H1 (cell line): ENCODE data around the gene CACNG8. TPM values are rescaled to one million over a fixed set of nuclear protein-coding genes. Genes with fewer than 3 reads are reported as not detected.

ENCODE experiments used
- CTCF ChIA-PET: fragments of 300-600 bp; sonication (Branson Sonifier 250); formaldehyde crosslinking; loops from one replicate; lab custom pipeline; 2021; ENCODE audit not compliant: partially characterized antibody; lab: Charles Lee
- POLR2A ChIA-PET: fragments of 300-600 bp; sonication (Branson Sonifier 250); formaldehyde crosslinking; loops from one replicate; lab custom pipeline; 2021; ENCODE audit warnings: inconsistent platforms; ENCODE audit not compliant: partially characterized antibody; lab: Charles Lee
- DNase-seq, 2 experiments: peaks; one replicate each; pipeline versions ENCODE4 v3.0.0 to v3.0.0-alpha.2; 2010 to 2022; ENCODE audit warnings: low spot score in 2 of 2, low read depth in 1 of 2, mixed read lengths in 1 of 2
- FAIRE-seq: peaks from 2 replicates; lab custom pipeline; 2011; peaks lifted over from hg19 to GRCh38; lab: Jason Lieb, UNC
- H2AFZ ChIP-seq: 2 replicates; pipeline ENCODE4 v1.8.1; 2012; ENCODE audit warnings: low read length, inconsistent platforms
- H2AK5ac ChIP-seq: 2 replicates; pipeline ENCODE4 v1.6.1; 2013; ENCODE audit warnings: low read depth, low read length
- H2BK120ac ChIP-seq: replicated peaks from 2 replicates; pipeline ENCODE3; 2013; ENCODE audit warnings: low read depth, low read length, inconsistent platforms
- H2BK12ac ChIP-seq: 2 replicates; pipeline ENCODE4 v1.6.1; 2013; ENCODE audit warnings: low read depth, low read length
- H2BK15ac ChIP-seq: 2 replicates; pipeline ENCODE4 v1.6.1; 2013; ENCODE audit warnings: low read length
- H2BK20ac ChIP-seq: 2 replicates; pipeline ENCODE4 v1.6.1; 2013; ENCODE audit warnings: low read length
- H2BK5ac ChIP-seq: 2 replicates; pipeline ENCODE4 v1.6.1; 2013; ENCODE audit warnings: low read depth, low read length
- H3K14ac ChIP-seq: 2 replicates; pipeline ENCODE4 v1.6.1; 2013; ENCODE audit warnings: inconsistent platforms; ENCODE audit not compliant: insufficient read length
- H3K18ac ChIP-seq: 2 replicates; pipeline ENCODE4 v1.6.1; 2013; ENCODE audit warnings: low read length; ENCODE audit errors: extremely low read depth
- H3K23ac ChIP-seq: 2 replicates; pipeline ENCODE4 v1.6.1; 2013; ENCODE audit warnings: inconsistent platforms; ENCODE audit not compliant: insufficient read length
- H3K23me2 ChIP-seq: 2 replicates; pipeline ENCODE4 v1.6.1; 2013; ENCODE audit warnings: low read depth, low read length
- H3K27ac ChIP-seq: 2 replicates; pipeline ENCODE4 v1.6.1; 2011; ENCODE audit warnings: low read depth, low read length, inconsistent platforms
- H3K27me3 ChIP-seq, 4 experiments: replicated peaks in 1 of 4; 1 replicate in 1 of 4; 2 replicates in 3 of 4; pipeline versions ENCODE4 v1.6.1 to v1.8.1; 2011 to 2013; ENCODE audit warnings: low read length in 3 of 4, mild to moderate bottlenecking in 3 of 4, inconsistent platforms in 2 of 4, mixed read lengths in 2 of 4, moderate library complexity in 1 of 4; ENCODE audit not compliant: control insufficient read depth in 3 of 4, insufficient read depth in 3 of 4; ENCODE audit errors: extremely low read depth in 1 of 4
- H3K36me3 ChIP-seq, 4 experiments: 2 replicates each; pipeline versions ENCODE4 v1.6.1 to v1.8.1; 2011 to 2013; ENCODE audit warnings: mild to moderate bottlenecking in 4 of 4, low read length in 3 of 4, moderate library complexity in 2 of 4, control low read depth in 1 of 4, inconsistent platforms in 1 of 4; ENCODE audit not compliant: insufficient read depth in 4 of 4, control insufficient read depth in 2 of 4
- H3K4ac ChIP-seq: replicated peaks from 2 replicates; pipeline ENCODE3; 2013; ENCODE audit warnings: low read length, low read depth, mixed read lengths, inconsistent platforms; ENCODE audit not compliant: insufficient read length
- H3K4me1 ChIP-seq, 4 experiments: replicated peaks in 1 of 4; 1 replicate in 1 of 4; 2 replicates in 3 of 4; pipeline versions ENCODE4 v1.6.1 to v1.8.1; 2011 to 2013; ENCODE audit warnings: low read length in 3 of 4, inconsistent platforms in 2 of 4, mixed read lengths in 1 of 4; ENCODE audit not compliant: insufficient read depth in 4 of 4, control insufficient read depth in 3 of 4
- H3K4me2 ChIP-seq, 2 experiments: 2 replicates each; pipeline versions ENCODE4 v1.6.1 to v1.8.1; 2011 to 2013; ENCODE audit warnings: low read depth in 2 of 2, low read length in 2 of 2, control low read depth in 1 of 2, inconsistent platforms in 1 of 2, mild to moderate bottlenecking in 1 of 2; ENCODE audit not compliant: insufficient read depth in 1 of 2
- H3K4me3 ChIP-seq, 4 experiments: fragments of 200-600, 300-600 bp in 1 of 4; sonication (generic), shearing (Covaris generic), sonication (Bioruptor Twin) in 1 of 4; 2 replicates each; pipeline versions ENCODE4 v1.5.1 to v1.8.1; 2011 to 2016; ENCODE audit warnings: low read length in 4 of 4, low read depth in 3 of 4, control low read depth in 2 of 4, inconsistent platforms in 2 of 4, mild to moderate bottlenecking in 2 of 4, mixed read lengths in 1 of 4, moderate library complexity in 1 of 4; ENCODE audit not compliant: insufficient read depth in 2 of 4; ENCODE audit errors: extremely low read depth in 1 of 4
- H3K56ac ChIP-seq: replicated peaks from 2 replicates; pipeline ENCODE3; 2013; ENCODE audit warnings: low read depth, mild to moderate bottlenecking, mixed read lengths, low read length, inconsistent platforms; ENCODE audit not compliant: insufficient read length
- H3K79me1 ChIP-seq: 2 replicates; pipeline ENCODE4 v1.6.1; 2013; ENCODE audit warnings: low read depth, low read length, control low read depth
- H3K79me2 ChIP-seq, 2 experiments: 2 replicates each; pipeline versions ENCODE4 v1.6.1 to v1.8.1; 2012 to 2013; ENCODE audit warnings: low read length in 2 of 2, mild to moderate bottlenecking in 2 of 2, inconsistent platforms in 1 of 2; ENCODE audit not compliant: insufficient read depth in 2 of 2, control insufficient read depth in 1 of 2
- H3K9ac ChIP-seq, 4 experiments: replicated peaks in 1 of 4; 1 replicate in 1 of 4; 2 replicates in 3 of 4; pipeline versions ENCODE4 v1.6.1 to v1.8.1; 2011 to 2013; ENCODE audit warnings: low read depth in 3 of 4, low read length in 3 of 4, control low read depth in 2 of 4, mild to moderate bottlenecking in 2 of 4, moderate library complexity in 2 of 4, inconsistent platforms in 1 of 4; ENCODE audit errors: extremely low read depth in 1 of 4
- H3K9me3 ChIP-seq, 2 experiments: 2 replicates each; pipeline versions ENCODE4 v1.6.1 to v1.8.1; 2012 to 2013; ENCODE audit warnings: mild to moderate bottlenecking in 2 of 2, moderate library complexity in 2 of 2, control low read depth in 1 of 2, inconsistent platforms in 1 of 2, low read depth in 1 of 2, low read length in 1 of 2, mixed read lengths in 1 of 2; ENCODE audit not compliant: insufficient read depth in 2 of 2
- H4K20me1 ChIP-seq, 2 experiments: replicated peaks in 1 of 2; 2 replicates each; pipeline versions ENCODE3 to v1.8.1; 2011 to 2013; ENCODE audit warnings: inconsistent platforms in 2 of 2, low read length in 2 of 2, mild to moderate bottlenecking in 1 of 2; ENCODE audit not compliant: insufficient read depth in 2 of 2, control insufficient read depth in 1 of 2
- H4K5ac ChIP-seq: 2 replicates; pipeline ENCODE4 v1.6.1; 2013; ENCODE audit warnings: low read length, low read depth, mixed read lengths, inconsistent platforms; ENCODE audit not compliant: insufficient read length
- H4K8ac ChIP-seq: 2 replicates; pipeline ENCODE4 v1.8.0; 2013; ENCODE audit warnings: mild to moderate bottlenecking, moderate library complexity, low read length, inconsistent platforms; ENCODE audit not compliant: insufficient read depth; ENCODE audit errors: extremely low read depth
- H4K91ac ChIP-seq: replicated peaks from 2 replicates; pipeline ENCODE3; 2013; ENCODE audit warnings: low read length, mixed read lengths, inconsistent platforms; ENCODE audit not compliant: insufficient read length
- CEBPB ChIP-seq: IDR thresholded peaks from 2 replicates; pipeline ENCODE4 v1.6.1; 2012; ENCODE audit warnings: low read depth, low read length
- KDM4A ChIP-seq: IDR thresholded peaks from one replicate; pipeline ENCODE4 v1.7.1; 2012; ENCODE audit warnings: low read depth, mild to moderate bottlenecking, moderate library complexity, low read length, inconsistent platforms; ENCODE audit not compliant: severe bottlenecking
- MAFK ChIP-seq: IDR thresholded peaks from 2 replicates; pipeline ENCODE4 v1.6.1; 2012; ENCODE audit warnings: low read depth, mild to moderate bottlenecking, improper control_type of control experiment, low read length
- POLR2AphosphoS5 ChIP-seq: IDR thresholded peaks from 2 replicates; pipeline ENCODE4 v1.6.1; 2011; ENCODE audit warnings: low read depth, low read length
- SRF ChIP-seq: IDR thresholded peaks from 2 replicates; pipeline ENCODE4 v1.6.1; 2011; ENCODE audit warnings: mild to moderate bottlenecking, low read depth, low read length, moderate library complexity
- TAF1 ChIP-seq: IDR thresholded peaks from 2 replicates; pipeline ENCODE4 v1.6.1; 2011; ENCODE audit warnings: mild to moderate bottlenecking, low read depth, low read length
- WGBS, 2 experiments: shearing (Covaris generic) in 1 of 2; methylation state at CpG; one replicate each; pipeline versions ENCODE4 v1.1.6 to v1.1.7; 2013 to 2015; ENCODE audit warnings: low lambda C conversion rate in 2 of 2, mixed read lengths in 2 of 2, inconsistent platforms in 1 of 2, low coverage in 1 of 2, missing lambda C conversion rate in 1 of 2; ENCODE audit not compliant: insufficient replicate concordance in 2 of 2, insufficient coverage in 1 of 2, insufficient read length in 1 of 2; ENCODE audit errors: extremely low coverage in 1 of 2, missing lambda C conversion rate in 1 of 2; 5-methylcytosine and 5-hydroxymethylcytosine counted together
- polyA plus RNA-seq, 7 experiments: library from polyadenylated mRNA; depleted of rRNA in 3 of 7; stranded (reverse) in 5 of 7; unstranded in 2 of 7; fragments of >200 nt in 5 of 7; fragments of 200-250 nt in 2 of 7; gene quantifications; 1 replicate in 5 of 7; 2 replicates in 1 of 7; 4 replicates in 1 of 7; pipeline versions ENCODE4 v1.2.1 to v1.2.3, GENCODE V29; 2011 to 2013; ENCODE audit warnings: missing spikeins in 2 of 7, mixed read lengths in 2 of 7
- total RNA-seq: library from RNA; stranded (reverse); fragmentation: NEBNext Ultra II Directional; extraction: Animal tissue kit (Norgen Biotek cat#: 25700); gene quantifications from 2 replicates; pipeline ENCODE4 v1.2.1, GENCODE V29; 2021
- TF ChIP-seq, protein P1 (sequence below): IDR thresholded peaks from 2 replicates; pipeline ENCODE4 v1.6.1; 2012; ENCODE audit warnings: inconsistent platforms
- TF ChIP-seq, protein P2 (sequence below): IDR thresholded peaks from 2 replicates; pipeline ENCODE4 v1.6.1; 2012; ENCODE audit warnings: inconsistent platforms

The CACNG8 gene
- total and polyA plus RNA-seq, 2 of the 8 experiments (the other 6 are each of a cell fraction or from before 2014, with no cell fraction given), result 0.41 to 4.5 TPM

GRCh38 chr19:53982001-53982451, 19.3 kb downstream of the CACNG8 start:
- Histone ChIP-seq H2BK15ac (peak overlapping the region; percentile 61; the same call in 1 of the 2 replicates), H2BK120ac (no peak overlapping the region), H3K36me3 (no peaks in the 10 kb centered on the region), H4K20me1 (peaks cover 3 to 9% of the 10 kb centered on the region in 2 experiments), H4K5ac (no peak overlapping the region), H3K23me2 (peaks cover 28% of the 10 kb centered on the region), H3K18ac (no peak overlapping the region; the same call in 1 of the 2 replicates), H2AFZ (no peak overlapping the region), H4K91ac (no peak overlapping the region), H3K79me2 (peaks cover 0 to 3% of the 10 kb centered on the region in 2 experiments; a peak in 1 of 4 replicates), H3K4me2 (peak overlapping the region; percentile 71 to 95), H2AK5ac (no peak overlapping the region), H4K8ac (peak overlapping the region; percentile 83), H2BK5ac (no peak overlapping the region; the same call in 1 of the 2 replicates), H3K4ac (no peak overlapping the region), H3K4me3 (peak overlapping the region; percentile 18 to 56 (median 32); a peak in 7 of 8 replicates), H3K4me1 (peaks cover 4 to 14% (median 9%) of the 10 kb centered on the region in 4 experiments), H3K79me1 (no peaks in the 10 kb centered on the region), H3K27ac (no peak overlapping the region), H2BK20ac (no peak overlapping the region), H3K27me3 (peaks cover 0 to 3% (median 1%) of the 10 kb centered on the region in 4 experiments; a peak in 3 of 7 replicates), H2BK12ac (peak overlapping the region; percentile 94), H3K14ac (no peak overlapping the region), H3K56ac (no peak overlapping the region), H3K9me3 (no peaks in the 10 kb centered on the region), H3K9ac (peak overlapping the region in 3 of 4 experiments; percentile 31 to 78 (median 57); a peak in 5 of 7 replicates), H3K23ac (no peak overlapping the region)
- DNase-seq, result peak in 1 of 2 experiments; percentile 67
- POLR2A ChIA-PET, result interaction anchor here (1.2 to 3.1 kb wide), 8 partner anchors 13 to 103 kb away, joined by 4 to 41 read pairs (median 13); no protein-coding TSS in a partner anchor
- WGBS, 2 experiments, result 14% methylated on average over 18 of the region's 62 CpGs; no CpG with 5 or more reads in 1 of the 2 experiments
- FAIRE-seq, result no peak
- TF ChIP-seq CEBPB, result no peak
- peak; percentile 19 for TF ChIP-seq KDM4A
- TF ChIP-seq SRF, result no peak
- TF ChIP-seq POLR2AphosphoS5, result peak; percentile 43; the same call in 1 of the 2 replicates
- TF ChIP-seq TAF1, result 0 out of 2 replicates have a peak, but pooled peaks have one; percentile 17
- TF ChIP-seq, protein P1, sequence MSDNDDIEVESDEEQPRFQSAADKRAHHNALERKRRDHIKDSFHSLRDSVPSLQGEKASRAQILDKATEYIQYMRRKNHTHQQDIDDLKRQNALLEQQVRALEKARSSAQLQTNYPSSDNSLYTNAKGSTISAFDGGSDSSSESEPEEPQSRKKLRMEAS, result peak; percentile 77
- TF ChIP-seq, protein P2, sequence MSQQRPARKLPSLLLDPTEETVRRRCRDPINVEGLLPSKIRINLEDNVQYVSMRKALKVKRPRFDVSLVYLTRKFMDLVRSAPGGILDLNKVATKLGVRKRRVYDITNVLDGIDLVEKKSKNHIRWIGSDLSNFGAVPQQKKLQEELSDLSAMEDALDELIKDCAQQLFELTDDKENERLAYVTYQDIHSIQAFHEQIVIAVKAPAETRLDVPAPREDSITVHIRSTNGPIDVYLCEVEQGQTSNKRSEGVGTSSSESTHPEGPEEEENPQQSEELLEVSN, result peak; percentile 58
- no peak for TF ChIP-seq MAFK
- CTCF ChIA-PET, result interaction anchor here (1.0 to 3.2 kb wide), 5 partner anchors 23 to 81 kb away, joined by 3 to 35 read pairs (median 6); no protein-coding TSS in a partner anchor
